NCI-H146 (cell line): Measurements from ENCODE around the gene EVC2.

ENCODE experiments used
- DNase-seq: peaks from one replicate; lab custom pipeline; 2025; lab: John Stamatoyannopoulos, UW

EVC2 gene

DNA sequence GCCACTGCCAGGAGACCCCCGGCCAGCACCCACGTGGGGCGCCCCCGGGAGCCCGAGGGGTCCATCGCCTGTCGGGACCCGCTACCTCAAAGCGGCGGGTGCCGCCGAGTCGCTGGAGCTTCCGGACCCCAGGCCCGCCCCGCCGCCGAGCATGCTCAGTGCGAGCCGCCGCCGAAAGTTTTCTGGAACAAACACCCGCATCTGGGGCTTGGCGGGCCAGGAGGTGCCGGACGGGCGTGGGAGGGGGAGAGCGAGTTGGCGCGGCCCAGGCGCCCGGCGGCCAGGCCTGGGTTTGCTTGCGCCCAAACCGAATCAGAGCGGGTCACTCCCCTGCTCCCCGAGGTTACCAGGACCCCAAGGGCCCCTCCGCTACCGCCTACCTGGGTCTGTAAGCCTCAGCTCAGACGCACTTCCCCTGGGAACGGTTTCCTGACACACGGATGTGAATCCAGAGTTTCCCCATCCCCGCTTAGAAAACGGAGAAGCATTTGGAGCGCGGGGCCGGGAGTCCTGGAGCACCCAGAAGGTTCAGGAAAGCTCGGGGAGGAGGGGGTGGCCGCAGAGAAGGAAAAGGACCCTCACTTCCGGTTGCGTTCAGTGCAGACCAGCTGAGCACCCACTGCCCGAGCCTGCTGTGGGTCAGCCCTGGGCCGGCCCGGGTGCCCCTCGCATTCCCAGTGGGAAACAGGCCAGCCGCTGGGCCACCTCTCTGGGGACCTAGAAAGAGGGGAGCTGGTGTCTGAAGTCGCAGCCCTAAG lies at the start of gene EVC2:
Gene EVC2 (minus strand): TSS at position 111 of the 758 bp plus-strand sequence. CDS start 46 bp downstream, at position 65.
- peak; percentile 43 for DNase-seq

DNA sequence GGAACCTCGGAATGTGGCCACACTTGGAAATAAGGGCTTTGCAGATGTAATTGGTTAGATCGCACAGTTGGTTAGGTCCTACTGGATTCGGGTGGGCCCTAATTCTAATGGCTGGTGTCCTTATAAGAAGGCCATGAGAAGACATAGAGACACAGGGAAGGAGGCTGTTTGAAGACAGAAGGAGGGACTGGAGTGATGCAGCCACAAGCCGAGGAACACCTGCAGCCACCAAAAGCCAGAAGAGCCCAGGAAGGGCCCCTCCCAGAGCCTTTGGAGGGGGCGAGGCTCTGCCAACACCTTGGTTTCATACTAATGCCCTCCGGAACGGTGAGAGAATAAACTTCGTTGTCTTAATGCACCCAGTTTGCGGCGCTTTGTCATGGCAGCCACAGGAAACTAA lies 49.6 kb upstream of the EVC2 start:
- DNase-seq, result no peak

DNA sequence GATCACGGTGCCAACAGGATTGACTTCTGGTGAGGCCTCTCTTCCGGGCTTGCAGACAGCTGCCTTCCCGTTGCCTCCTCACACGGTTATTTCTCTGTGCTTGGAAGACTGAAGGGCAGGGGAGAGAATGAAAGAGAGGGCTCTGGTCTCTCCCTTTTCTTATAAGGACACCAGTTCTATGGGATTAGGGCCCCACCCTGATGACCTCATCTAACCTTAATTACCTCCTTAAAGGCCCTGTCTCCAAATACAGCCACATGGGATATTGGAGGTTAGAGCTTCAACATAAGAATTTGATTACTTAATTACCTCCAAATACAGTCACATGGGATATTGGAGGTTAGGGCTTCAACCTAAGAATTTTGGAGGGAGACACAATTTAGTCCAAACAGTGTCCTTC lies 49.2 kb upstream of the EVC2 start:
- DNase-seq, result no peak

DNA sequence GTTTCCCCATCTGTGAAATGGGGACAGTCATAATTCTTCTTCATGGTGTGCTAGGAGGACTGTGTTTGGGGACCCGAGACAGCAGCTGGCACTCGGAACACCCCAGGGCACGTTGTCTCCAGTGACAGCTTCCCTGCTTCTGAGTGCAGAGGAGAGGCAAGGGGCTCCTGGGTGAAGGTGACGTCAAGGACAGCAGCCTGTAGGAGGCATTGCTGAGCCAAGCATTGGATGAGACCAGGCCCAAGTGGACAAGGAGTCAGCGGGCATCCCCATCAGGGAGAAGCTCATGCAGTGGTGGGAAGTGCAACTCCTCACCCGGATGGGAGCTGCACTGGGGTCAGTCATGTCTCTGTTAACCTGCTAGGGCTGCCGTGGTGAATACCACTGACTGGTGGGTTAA lies 48.7 kb upstream of the EVC2 start:
- DNase-seq, result no peak

- DNase-seq, result no peak
These were observed 47.9 kb upstream of the EVC2 start for GRCh38 chr4:5756271-5756670.

DNA sequence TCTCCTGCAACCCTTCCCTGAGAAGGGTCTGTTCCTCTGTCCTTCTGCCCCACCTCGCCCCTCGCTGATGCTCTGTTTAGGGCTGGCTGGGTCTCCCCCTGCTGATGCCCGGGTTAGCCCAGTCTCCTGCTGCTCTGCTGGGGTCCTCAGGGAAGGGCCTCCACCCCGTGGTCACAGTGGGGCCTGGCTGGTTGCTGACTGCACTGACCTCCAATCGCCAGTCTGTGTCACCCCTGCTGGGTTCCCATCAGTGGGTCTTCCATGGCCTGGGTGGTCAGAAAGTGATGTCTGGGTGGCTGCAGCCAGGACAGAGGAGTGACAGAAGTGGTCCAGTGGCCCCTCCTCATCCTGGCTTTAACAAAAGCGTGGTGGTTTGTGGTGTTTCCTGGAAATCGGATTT lies 47.3 kb upstream of the EVC2 start:
- no peak for DNase-seq

DNA sequence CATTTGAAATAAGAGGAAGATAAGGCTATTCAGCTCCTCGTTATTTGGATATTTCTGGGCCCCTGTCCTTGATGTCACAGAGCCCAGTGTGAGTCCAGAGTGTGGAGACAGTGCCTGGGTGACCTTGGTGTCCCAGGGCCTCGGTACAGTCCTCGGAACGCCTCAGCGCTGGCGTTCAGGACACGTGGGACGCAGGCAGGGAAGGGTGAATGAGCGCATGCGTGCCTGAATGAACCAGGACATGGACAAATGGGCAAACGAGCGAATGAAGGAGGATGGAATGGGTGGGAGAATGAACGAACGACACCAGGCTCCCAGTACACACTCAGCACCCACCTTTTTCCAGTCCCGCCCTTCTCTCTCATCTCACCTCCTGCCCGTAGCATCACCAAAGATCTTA lies 46.8 kb upstream of the EVC2 start:
- no peak for DNase-seq

DNA sequence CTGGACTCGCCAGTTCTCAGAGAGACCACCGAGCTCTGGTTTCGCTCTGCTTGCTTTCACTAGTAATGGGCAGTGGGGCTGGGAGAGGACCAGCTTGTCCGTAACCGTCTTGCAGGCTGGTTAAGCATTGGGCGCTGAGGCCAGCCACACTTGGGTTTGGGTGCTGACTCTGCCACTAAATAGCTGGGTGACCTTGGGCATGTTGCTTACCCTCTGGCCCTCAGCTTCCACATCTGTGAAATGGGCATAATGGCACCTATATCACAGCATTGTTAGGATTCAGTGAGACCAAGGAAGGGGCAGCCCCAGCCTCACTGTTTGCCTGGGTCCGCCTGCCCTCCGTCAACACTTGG lies 46.1 kb upstream of the EVC2 start:
- DNase-seq, result no peak

DNA sequence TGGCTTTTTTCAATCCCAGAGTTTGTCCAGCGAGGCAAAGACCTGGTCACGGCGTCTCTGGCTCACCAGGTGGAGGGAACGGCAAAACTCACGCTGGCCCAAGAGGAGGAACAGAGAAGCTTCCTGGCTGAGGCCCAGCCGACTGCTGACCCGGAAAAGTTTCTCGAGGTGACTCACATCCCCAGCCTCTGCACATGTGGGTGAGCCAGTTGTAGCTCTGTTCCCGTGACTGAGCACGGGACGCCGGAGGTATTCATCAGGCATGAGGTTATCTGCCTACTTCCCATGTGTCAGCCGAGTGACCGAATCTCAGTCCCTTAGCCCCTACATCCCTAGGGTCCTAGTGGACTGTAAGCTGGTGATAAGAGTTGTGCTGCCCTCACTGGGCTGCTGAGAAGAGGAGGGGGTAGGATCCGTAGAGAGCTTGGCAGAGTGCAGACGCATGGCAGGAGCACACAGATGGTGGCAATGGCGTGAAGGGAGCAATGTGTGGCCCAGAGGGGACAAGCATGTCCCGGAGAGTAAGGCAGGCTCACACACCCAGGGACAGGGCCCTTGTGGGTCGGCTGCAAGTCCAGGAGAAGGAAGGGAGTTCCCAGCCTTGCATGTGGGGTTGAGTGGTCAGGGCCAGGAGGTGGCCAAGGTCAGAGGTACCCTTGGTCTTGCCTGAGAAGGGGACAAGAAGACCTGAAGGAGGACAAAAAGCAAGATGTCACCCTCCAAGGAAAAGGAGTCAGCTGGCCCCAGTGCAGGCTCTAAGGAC lies 45.6 kb upstream of the EVC2 start:
- DNase-seq, result no peak

DNA sequence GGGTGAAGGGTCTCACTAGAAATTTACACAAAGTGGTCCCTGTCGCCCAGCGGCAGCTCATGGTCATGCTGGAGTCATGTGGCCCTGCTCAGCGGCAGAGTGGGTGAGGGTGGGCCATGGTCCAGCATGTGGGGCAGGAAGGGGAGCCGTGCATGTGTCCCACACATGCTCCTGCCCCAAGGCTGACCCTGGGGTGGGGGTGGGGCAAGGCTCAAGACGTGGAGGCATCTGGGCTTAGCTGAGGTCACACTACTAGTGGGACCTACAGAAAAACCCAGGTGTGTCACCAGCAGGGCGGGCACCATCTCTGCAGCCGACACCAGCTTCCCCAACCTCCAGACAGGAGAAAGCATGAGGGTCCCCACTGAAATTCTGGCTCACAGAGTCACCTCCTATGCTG lies 45.0 kb upstream of the EVC2 start:
- DNase-seq, result no peak

DNA sequence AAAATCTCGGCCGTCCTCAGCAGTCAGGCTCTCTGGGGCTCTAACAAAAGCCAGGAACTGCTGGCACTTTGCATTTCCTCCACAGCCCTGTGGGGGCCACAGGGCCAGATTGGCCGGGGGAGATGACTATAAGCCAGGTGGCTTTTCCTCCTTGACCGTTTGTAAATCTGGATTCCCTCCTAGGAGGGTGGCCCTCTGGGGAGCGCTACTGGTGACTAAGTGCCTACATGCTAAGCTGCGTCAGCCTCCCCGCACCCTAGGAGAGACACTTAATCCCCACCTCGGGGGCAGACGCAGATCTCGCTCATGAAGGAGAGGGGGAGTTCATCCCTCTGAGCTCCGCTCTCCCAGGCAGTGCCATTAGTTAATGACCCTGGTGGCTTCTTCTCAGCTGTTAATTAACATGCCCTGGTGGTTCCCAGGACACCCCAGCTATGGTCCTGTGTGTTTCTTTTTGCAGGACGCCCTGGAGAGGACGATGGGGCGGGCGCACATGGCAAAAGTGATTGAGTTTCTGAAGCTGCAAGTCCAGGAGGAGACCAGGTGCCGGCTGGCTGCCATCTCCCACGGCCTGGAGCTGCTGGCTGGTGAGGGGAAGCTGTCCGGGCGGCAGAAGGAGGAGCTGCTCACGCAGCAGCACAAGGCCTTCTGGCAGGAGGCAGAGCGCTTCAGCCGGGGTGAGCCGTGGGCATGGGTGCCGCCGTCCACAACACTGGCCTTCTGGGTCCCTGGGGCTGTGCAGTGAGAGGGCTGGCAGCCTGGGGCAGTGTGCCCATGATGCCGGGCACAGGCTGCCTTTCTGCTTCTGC lies 44.2 kb upstream of the EVC2 start:
- DNase-seq, result no peak

DNA sequence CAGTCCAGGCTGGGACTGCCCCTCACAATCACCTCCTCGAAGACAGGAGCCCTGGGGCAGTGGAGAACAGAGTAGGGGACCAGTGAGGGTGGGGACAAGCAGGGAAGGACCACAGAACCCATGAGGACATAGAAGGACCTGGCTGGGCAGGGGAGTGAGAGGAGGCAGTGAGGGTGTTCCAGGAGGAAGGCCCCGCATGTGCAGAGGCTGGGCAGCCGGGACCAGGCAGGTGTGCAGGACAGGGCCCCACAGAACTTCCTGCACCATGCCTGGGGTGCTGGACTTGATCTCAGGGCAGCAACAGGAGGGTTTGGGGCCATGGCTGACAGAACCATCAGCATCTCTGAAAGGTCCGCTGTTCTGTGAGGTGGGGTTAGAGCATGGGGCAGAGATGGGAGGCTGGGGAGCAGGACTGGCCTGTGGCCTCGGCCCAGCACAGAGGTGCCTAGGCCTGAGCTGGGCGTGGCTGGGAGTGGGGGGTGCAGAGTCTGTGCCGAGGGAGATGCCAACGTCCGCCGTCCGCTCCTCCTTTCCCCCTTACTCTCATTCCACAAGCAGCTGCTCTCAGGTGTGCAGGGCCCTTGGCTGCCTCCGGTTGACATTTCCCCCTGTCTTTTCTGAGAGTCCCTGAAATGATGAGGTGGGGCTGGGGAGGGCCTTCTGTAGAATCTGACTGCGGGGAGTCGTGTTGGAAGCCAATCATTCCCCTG lies 43.5 kb upstream of the EVC2 start:
- DNase-seq, result no peak

DNA sequence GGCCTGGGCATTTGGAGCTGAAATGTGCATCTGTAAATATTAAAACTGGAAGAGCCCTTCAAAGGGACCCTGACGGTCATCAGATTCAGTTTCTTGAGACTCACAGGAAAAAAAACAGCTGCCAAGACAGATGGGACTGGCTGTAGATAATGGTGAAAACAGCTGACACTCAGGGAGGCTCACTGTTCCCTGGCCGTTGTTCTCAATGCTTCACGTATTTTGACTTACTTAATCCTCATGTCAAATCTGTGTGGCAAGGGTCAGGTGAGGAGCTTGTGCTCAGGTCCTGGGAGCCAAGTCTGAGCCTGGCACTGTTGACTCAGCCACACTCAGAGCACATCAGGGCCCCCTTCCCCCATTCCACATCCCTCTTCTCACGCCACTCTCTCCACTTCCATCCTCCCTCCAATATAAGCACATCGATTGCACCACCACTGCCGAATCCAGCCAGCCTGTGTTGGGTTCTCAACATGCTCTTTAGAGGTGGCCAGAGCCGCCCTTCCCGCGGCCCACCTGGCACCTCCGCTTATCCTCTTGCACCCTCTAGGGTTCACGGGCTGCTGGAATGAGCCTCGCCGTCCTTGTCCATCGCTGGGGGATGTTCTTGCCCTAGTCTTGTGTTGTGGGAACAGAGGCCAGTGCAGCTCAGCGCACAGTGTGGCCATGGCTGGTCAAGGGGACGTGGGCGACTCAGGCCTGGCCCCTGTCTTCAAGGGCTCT lies 42.7 kb upstream of the EVC2 start:
- DNase-seq, result no peak

- DNase-seq, result no peak
These were observed 41.9 kb upstream of the EVC2 start for GRCh38 chr4:5750052-5750945.

DNA sequence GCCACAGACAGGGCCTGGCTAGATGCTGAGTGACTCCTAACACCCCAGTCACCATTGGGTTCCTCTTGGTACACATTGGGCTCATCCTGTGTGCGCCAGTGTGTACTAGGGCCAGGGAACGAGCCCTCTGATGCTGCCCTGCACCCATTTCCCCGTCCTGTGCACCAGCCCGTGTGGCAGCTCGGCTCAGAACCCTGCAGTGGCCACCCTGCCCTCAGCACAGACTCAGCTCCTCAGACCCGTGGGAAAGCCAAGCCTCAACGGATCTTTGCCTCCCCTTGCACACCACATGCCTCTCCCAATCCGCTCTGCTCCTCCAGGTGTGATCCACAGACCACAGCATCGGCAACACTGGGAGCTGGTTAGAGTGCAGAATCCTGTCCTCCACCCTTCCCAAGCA lies 41.2 kb upstream of the EVC2 start:
- no peak for DNase-seq

DNA sequence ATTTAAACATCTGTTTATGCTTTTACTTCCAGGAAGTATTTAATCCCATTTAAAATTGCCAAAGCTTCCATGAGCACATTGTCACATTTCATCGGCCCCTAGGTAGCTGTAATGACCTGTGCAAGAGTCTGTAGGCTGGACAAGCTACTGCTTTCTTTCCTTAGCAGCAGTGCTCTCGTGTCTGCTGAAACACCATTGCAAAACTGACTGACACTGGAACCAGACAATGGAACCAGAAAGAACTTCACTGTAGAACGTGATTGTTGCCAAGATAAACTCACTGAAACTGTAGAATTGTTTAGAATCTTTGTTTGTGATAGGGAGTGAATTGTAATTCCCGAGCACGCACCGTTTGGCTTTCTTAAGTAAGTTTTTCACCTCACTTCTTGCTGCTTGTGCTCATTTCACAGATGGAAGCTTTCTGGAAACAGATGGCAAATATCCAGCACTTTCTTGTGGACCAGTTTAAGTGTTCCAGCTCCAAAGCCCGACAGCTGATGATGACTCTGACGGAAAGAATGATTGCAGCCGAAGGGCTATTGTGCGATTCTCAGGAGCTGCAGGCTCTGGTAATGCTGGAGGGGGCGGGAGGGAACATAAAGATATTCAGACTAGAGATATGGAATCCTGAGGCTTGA lies 39.5 kb upstream of the EVC2 start:
- no peak for DNase-seq

GRCh38 chr4:5746829-5747737 lies 38.7 kb upstream of the EVC2 start:
- no peak for DNase-seq

DNA sequence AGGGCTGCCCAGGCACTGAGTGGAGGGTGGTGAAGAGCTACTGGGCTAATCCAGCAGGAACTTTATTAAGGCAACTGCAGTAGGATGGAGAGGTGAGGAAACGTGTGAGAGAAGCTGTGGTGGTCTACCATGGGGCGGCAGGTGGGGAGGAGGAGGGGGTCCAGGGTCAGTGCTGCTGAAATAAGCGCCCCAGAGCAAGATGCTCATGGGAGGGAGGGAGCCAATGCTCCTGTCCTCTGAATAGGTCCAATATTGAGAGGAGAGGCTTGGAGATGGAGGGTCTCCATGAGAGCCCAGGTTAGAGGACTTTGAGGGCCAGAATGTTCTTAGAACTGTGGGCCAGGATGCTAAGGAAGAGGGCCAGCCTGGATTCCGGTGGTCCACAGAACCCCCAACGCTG lies 37.9 kb upstream of the EVC2 start:
- no peak for DNase-seq

DNA sequence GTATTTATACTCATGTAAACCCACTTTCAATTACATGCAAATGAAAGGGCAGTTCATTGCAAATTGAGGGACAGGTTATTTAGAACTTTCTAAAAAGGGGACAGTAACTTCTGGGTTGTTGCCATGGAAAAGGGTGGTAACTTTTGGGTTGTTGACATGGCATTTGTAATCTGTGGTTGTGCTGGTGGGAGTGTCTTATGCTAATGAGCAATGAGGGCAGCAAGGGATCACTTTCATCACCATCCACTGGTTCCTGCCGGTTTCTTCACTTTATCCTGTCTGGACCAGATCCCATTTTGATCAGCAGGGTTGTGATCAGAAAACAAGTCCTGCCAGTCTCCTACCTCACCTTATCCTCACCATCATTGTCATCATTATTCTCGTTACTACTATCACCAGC lies 34.6 kb upstream of the EVC2 start:
- DNase-seq, result no peak
